HCT116 (cell line): Measurements from ENCODE around the gene ABCA8. TPM values are rescaled to one million over a fixed set of nuclear protein-coding genes. Genes with fewer than 3 reads are reported as not detected.

Experiments
- ATAC-seq: fragments of 200-7000 bp; cut with Tn5 transposase; 2 replicates; pipeline ENCODE4 v1.9.1; 2020; ENCODE audit warnings: mild to moderate bottlenecking, moderate library complexity
- BruUV-seq: library from RNA; stranded (reverse); fragments of 400-500 nt; replicated peaks from 2 replicates; lab custom pipeline; 2021; lab: Mats Ljungman, UMichigan
- CTCF ChIA-PET: fragments of 300-600 bp; sonication (Branson Sonifier 250); formaldehyde crosslinking; loops from one replicate; lab custom pipeline; 2021; ENCODE audit warnings: antibody characterized with exemption; lab: Charles Lee
- POLR2A ChIA-PET: fragments of 300-600, 350-600 bp; sonication (Branson Sonifier 250); formaldehyde crosslinking; loops from one replicate; lab custom pipeline; 2021; ENCODE audit warnings: antibody characterized with exemption; lab: Charles Lee
- RAD21 ChIA-PET, 2 experiments: fragments of 300-600 bp; sonication (Branson Sonifier 250); formaldehyde crosslinking; loops; one replicate each; lab custom pipeline; 2023; ENCODE audit warnings: low total read pairs in 2 of 2; ENCODE audit not compliant: uncharacterized antibody in 2 of 2, unreplicated experiment in 2 of 2, low non-redundant PET in 1 of 2; lab: Charles Lee
- DNase-seq: peaks from one replicate; pipeline ENCODE4 v3.0.0-alpha.2; 2010; ENCODE audit warnings: low read depth, low spot score
- H2AFZ ChIP-seq: fragments of 200-600 bp; shearing (Covaris generic), sonication (generic); 2 replicates; pipeline ENCODE4 v1.6.1; 2017; ENCODE audit warnings: low read depth, mixed run types, mixed read lengths, antibody characterized with exemption, low read length; ENCODE audit not compliant: poor library complexity, severe bottlenecking
- H3K27ac ChIP-seq: 2 replicates; pipeline ENCODE4 v1.5.1; 2012; ENCODE audit warnings: low read depth, low read length
- H3K27me3 ChIP-seq: fragments of 200-600 bp; sonication (generic); 2 replicates; pipeline ENCODE4 v1.6.1; 2016; ENCODE audit warnings: mixed run types, low read length, mixed read lengths; ENCODE audit not compliant: insufficient read depth
- H3K36me3 ChIP-seq, 2 experiments: fragments of 200-500 bp in 1 of 2; fragments of 200-600 bp in 1 of 2; sonication (Bioruptor generic) in 1 of 2; sonication (generic) in 1 of 2; 2 replicates each; pipeline versions ENCODE4 v1.5.1 to v1.6.1; 2014 to 2016; ENCODE audit warnings: low read length in 2 of 2, inconsistent platforms in 1 of 2, mixed read lengths in 1 of 2, mixed run types in 1 of 2; ENCODE audit not compliant: insufficient read depth in 2 of 2, control insufficient read depth in 1 of 2
- H3K4me1 ChIP-seq, 2 experiments: fragments of 200-600 bp in 1 of 2; sonication (generic) in 1 of 2; 2 replicates each; pipeline versions ENCODE4 v1.5.1 to v1.6.1; 2012 to 2017; ENCODE audit warnings: low read length in 2 of 2, inconsistent platforms in 1 of 2, mild to moderate bottlenecking in 1 of 2, mixed read lengths in 1 of 2, mixed run types in 1 of 2, moderate library complexity in 1 of 2; ENCODE audit not compliant: insufficient read depth in 2 of 2, control insufficient read depth in 1 of 2
- H3K4me2 ChIP-seq: fragments of 200-600 bp; sonication (generic); 2 replicates; pipeline ENCODE4 v1.6.1; 2017; ENCODE audit warnings: mixed run types, low read length, mixed read lengths
- H3K4me3 ChIP-seq, 2 experiments: fragments of 200-600 bp in 1 of 2; sonication (generic) in 1 of 2; replicated peaks in 1 of 2; 2 replicates each; pipeline ENCODE4 v1.5.1; 2011 to 2016; ENCODE audit warnings: low read length in 2 of 2, control low read depth in 1 of 2, low read depth in 1 of 2, mild to moderate bottlenecking in 1 of 2, mixed read lengths in 1 of 2, mixed run types in 1 of 2
- H3K79me2 ChIP-seq: fragments of 200-600 bp; sonication (generic); 2 replicates; pipeline ENCODE4 v1.6.1; 2017; ENCODE audit warnings: mild to moderate bottlenecking, mixed run types, low read length, moderate library complexity, mixed read lengths; ENCODE audit not compliant: insufficient read depth
- H3K9ac ChIP-seq: fragments of 200-600 bp; sonication (generic); 2 replicates; pipeline ENCODE4 v1.6.1; 2016; ENCODE audit warnings: low read length, mixed read lengths
- H3K9me2 ChIP-seq: fragments of 200-600 bp; sonication (generic), shearing (Covaris generic); 2 replicates; pipeline ENCODE4 v1.6.1; 2017; ENCODE audit warnings: mixed run types, mild to moderate bottlenecking, moderate library complexity; ENCODE audit not compliant: insufficient read depth
- H3K9me3 ChIP-seq, 2 experiments: fragments of 200-500 bp in 1 of 2; fragments of 200-600 bp in 1 of 2; sonication (Bioruptor generic) in 1 of 2; sonication (generic) in 1 of 2; 2 replicates each; pipeline ENCODE4 v1.6.1; 2014 to 2017; ENCODE audit warnings: low read length in 2 of 2, mixed read lengths in 2 of 2, inconsistent platforms in 1 of 2, low read depth in 1 of 2, mild to moderate bottlenecking in 1 of 2, mixed run types in 1 of 2, moderate library complexity in 1 of 2; ENCODE audit not compliant: control insufficient read depth in 1 of 2, insufficient read depth in 1 of 2
- H4K20me1 ChIP-seq: fragments of 200-600 bp; sonication (generic), shearing (Covaris generic); 2 replicates; pipeline ENCODE4 v1.6.1; 2017; ENCODE audit warnings: mixed run types, mild to moderate bottlenecking, moderate library complexity; ENCODE audit not compliant: insufficient read depth
- CEBPB ChIP-seq: IDR thresholded peaks from 2 replicates; pipeline ENCODE4 v1.6.1; 2012; ENCODE audit warnings: low read depth
- SRF ChIP-seq: IDR thresholded peaks from 2 replicates; pipeline ENCODE4 v1.6.1; 2012; ENCODE audit warnings: low read depth
- YY1 ChIP-seq: IDR thresholded peaks from 2 replicates; pipeline ENCODE4 v1.6.1; 2011; ENCODE audit warnings: low read length, low read depth, moderate library complexity, mild to moderate bottlenecking; ENCODE audit not compliant: insufficient replicate concordance; ENCODE audit errors: extremely low read depth
- ZFX ChIP-seq: fragments of 450-650 bp; IDR thresholded peaks from 2 replicates; pipeline ENCODE4 v1.6.1; 2017
- intact Hi-C: fragments of 100-400 bp; cut with micrococcal nuclease; formaldehyde crosslinking; loops from 2 replicates; pipeline ENCODE4 v1.10.0; 2022
- total RNA-seq: library from RNA; stranded (reverse); gene quantifications from one replicate; pipeline ENCODE4 v1.2.1, GENCODE V29; 2021; ENCODE audit not compliant: unreplicated experiment
- TF ChIP-seq, protein P1 (sequence below): IDR thresholded peaks from 2 replicates; pipeline ENCODE4 v1.6.1; 2012
- TF ChIP-seq, protein P2 (sequence below): IDR thresholded peaks from 2 replicates; pipeline ENCODE4 v1.6.1; 2011; ENCODE audit warnings: mild to moderate bottlenecking, low read length, moderate library complexity; ENCODE audit not compliant: insufficient replicate concordance; ENCODE audit errors: extremely low read depth

ABCA8 gene
- total RNA-seq, 1 experiment from 2014 or later: 0.44 TPM

DNA sequence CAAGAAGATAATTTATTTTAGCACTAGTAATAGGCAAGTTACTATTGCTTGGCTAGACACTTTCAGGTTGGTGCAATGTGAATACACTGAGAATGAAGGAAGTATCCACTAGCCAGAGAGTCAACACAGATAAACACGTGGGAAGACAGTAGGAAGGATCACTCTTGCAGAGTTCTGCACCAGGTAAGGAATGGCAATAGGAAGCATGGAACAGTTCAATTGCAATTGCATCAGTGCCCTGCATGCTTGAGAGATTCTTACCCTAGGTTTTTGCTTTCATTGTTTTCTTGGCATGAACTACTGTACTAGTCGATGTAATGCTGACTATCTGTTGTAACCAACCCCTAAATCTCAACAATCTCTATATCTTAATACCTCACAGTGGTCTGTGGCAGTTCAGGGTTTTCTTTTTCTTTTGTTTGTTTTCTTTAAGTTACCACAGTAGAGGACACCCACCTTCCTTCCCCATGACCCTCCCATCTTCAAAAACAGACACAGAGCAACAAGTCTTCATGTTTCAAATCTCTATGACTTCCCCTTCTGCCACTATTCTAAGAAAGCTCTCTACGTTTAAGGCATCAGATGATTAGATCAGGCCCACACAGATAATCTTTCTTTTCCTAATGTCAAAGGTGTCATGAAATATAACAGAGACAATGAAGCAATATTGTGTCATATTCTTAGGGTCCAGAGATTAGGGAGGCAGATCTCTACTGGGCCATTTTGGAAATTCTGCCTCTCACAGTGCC, 18.1 kb upstream of the ABCA8 start:
- Histone ChIP-seq H2AFZ (no peak overlapping the region), H3K36me3 (no peaks in the 10 kb centered on the region)
- TF ChIP-seq, protein P1, sequence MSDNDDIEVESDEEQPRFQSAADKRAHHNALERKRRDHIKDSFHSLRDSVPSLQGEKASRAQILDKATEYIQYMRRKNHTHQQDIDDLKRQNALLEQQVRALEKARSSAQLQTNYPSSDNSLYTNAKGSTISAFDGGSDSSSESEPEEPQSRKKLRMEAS: no peak
- TF ChIP-seq CEBPB: no peak
- no peak for TF ChIP-seq ZFX
- TF ChIP-seq, protein P2, sequence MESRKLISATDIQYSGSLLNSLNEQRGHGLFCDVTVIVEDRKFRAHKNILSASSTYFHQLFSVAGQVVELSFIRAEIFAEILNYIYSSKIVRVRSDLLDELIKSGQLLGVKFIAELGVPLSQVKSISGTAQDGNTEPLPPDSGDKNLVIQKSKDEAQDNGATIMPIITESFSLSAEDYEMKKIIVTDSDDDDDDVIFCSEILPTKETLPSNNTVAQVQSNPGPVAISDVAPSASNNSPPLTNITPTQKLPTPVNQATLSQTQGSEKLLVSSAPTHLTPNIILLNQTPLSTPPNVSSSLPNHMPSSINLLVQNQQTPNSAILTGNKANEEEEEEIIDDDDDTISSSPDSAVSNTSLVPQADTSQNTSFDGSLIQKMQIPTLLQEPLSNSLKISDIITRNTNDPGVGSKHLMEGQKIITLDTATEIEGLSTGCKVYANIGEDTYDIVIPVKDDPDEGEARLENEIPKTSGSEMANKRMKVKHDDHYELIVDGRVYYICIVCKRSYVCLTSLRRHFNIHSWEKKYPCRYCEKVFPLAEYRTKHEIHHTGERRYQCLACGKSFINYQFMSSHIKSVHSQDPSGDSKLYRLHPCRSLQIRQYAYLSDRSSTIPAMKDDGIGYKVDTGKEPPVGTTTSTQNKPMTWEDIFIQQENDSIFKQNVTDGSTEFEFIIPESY: no peak
- TF ChIP-seq SRF: no peak
- no peak for TF ChIP-seq YY1
- TF ChIP-seq, all 23 proteins: peak for 0
- no peaks in the 10 kb centered on the region for H3K27me3 ChIP-seq
- RAD21 ChIA-PET: no interaction called here
- H3K9me3 ChIP-seq: no peaks in the 10 kb centered on the region
- POLR2A ChIA-PET: no interaction called here
- H3K4me2 ChIP-seq: no peak overlapping the region
- H3K9ac ChIP-seq: no peak overlapping the region
- no peaks in the 10 kb centered on the region for H3K9me2 ChIP-seq
- no peak for ATAC-seq
- H3K4me1 ChIP-seq: no peaks in the 10 kb centered on the region
- H4K20me1 ChIP-seq: no peaks in the 10 kb centered on the region
- DNase-seq: no peak
- no TSS peak for BruUV-seq
- CTCF ChIA-PET: interaction anchor here (1.2 kb wide), 1 partner anchor 198 kb away, joined by 4 read pairs; no protein-coding TSS in a partner anchor
- no peaks in the 10 kb centered on the region for H3K79me2 ChIP-seq
- no peak overlapping the region for H3K4me3 ChIP-seq
- H3K27ac ChIP-seq: no peak overlapping the region
- intact Hi-C loops: loop anchor here (5.0 kb wide), 1 partner anchor 66 kb away; no protein-coding TSS in a partner anchor
